Peyer's patch (tissue), 4 donors: ENCODE measurements around the gene HOXD10. TPM values are rescaled to one million over a fixed set of nuclear protein-coding genes. Genes with fewer than 3 reads are reported as not detected.

ENCODE experiments used
- DNase-seq, 3 donors: peaks; one replicate each; pipeline ENCODE4 v3.0.0-alpha.2; 2017 to 2019
- H3K27ac ChIP-seq, 4 donors: fragments of 200-600 bp; sonication (generic); one replicate each; pipeline ENCODE4 v1.5.1; 2016 to 2019
- H3K27me3 ChIP-seq, 2 donors: fragments of 200-600 bp; sonication (generic); one replicate each; pipeline ENCODE4 v1.5.1; 2019
- H3K36me3 ChIP-seq, 3 donors: fragments of 200-600 bp; sonication (generic); one replicate each; pipeline ENCODE4 v1.5.1; 2016 to 2019
- H3K4me1 ChIP-seq, 4 donors: fragments of 200-600 bp; sonication (generic); one replicate each; pipeline ENCODE4 v1.5.1; 2016 to 2019
- H3K4me3 ChIP-seq, 4 donors: fragments of 200-600 bp; sonication (generic); 1 replicate in 3 of 4; 2 replicates in 1 of 4; pipeline ENCODE4 v1.5.1; 2016 to 2019; ENCODE audit warnings: mild to moderate bottlenecking in 1 of 4
- H3K9me3 ChIP-seq, 4 donors: fragments of 200-600 bp; sonication (generic); one replicate each; pipeline ENCODE4 v1.5.1; 2016 to 2019; ENCODE audit warnings: mild to moderate bottlenecking in 1 of 4
- CTCF ChIP-seq, 6 experiments: fragments of 450-650 bp in 4 of 6; fragments of 200-600 bp in 2 of 6; sonication (generic) in 1 of 6; IDR thresholded peaks; one replicate each; pipeline ENCODE4 v1.5.1; 2017 to 2019; ENCODE audit warnings: antibody characterized with exemption in 6 of 6, mild to moderate bottlenecking in 3 of 6, moderate library complexity in 1 of 6
- POLR2A ChIP-seq, 2 donors: fragments of 450-650 bp; IDR thresholded peaks; one replicate each; pipeline ENCODE4 v1.5.1; 2017; ENCODE audit warnings: antibody characterized with exemption in 2 of 2, mild to moderate bottlenecking in 2 of 2, moderate library complexity in 2 of 2
- total RNA-seq, 4 donors: library from RNA; depleted of rRNA; stranded (reverse); fragments of >200 nt; gene quantifications; one replicate each; pipeline ENCODE4 v1.1.0, GENCODE V29; 2016

The HOXD10 gene
- total RNA-seq, 4 donors from 2014 or later, result not detected

DNA sequence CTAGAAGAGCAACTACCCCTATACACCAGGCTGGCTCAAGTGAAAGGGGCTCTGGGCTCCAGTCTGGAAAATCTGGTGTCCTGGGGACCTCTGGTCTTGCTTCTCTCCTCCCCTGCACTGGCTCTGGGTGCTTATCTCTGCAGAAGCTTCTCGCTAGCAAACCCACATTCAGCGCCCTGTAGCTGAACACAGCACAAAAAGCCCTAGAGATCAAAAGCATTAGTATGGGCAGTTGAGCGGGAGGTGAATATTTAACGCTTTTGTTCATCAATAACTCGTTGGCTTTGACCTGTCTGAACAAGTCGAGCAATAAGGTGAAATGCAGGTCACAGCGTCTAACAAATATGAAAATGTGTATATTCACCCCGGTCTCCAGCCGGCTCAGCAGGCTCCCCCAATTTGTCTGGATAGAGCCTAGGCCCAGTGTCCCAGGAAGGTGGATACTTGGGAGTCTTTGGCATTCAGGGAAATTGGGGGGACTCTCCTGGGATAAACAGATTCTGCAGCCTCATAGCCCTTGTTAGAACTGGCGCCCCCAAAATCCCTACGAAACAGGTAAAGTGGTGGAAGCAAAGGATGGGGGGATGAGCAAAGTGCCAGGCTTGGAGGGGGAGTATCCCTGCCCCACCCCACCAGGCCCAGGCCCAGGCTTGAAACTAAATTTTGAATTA is 32.3 kb downstream of the HOXD10 start:
- Histone ChIP-seq H3K36me3 (peaks cover 0 to 11% (median 0%) of the 10 kb centered on the region in 3 donors), H3K4me3 (no peak overlapping the region), H3K9me3 (no peaks in the 10 kb centered on the region), H3K27me3 (no peaks in the 10 kb centered on the region), H3K27ac (no peak overlapping the region), H3K4me1 (peaks cover 0 to 15% (median 0%) of the 10 kb centered on the region in 4 donors)
- no peak for DNase-seq
- TF ChIP-seq POLR2A (IDR thresholded peaks at IDR 0.05) (no peak), CTCF (IDR thresholded peaks at IDR 0.05) (no peak)

DNA sequence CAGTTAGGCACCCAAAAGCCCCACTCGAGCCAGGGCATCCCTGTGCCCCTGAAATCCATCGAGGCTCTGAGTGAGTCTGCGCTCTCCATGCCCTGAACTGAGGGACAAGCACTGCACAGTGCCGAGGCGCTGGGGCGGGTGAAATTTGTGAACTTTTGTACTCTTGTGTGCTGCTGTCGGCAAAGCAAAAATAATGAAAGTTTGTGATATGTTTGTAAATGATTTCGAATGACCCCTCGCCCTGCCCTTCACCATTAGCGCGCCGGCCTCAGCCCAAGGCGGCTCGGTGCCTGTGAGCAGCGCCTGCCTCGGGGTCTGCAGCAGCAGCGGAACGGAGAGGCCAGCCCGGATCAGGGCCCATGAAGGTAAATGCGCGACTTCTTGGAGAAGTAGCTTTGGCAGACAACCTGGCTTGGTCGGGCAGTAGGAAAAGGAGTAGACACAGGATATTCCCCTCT is 32.9 kb downstream of the HOXD10 start:
- Histone ChIP-seq H3K36me3 (peaks cover 0 to 11% (median 0%) of the 10 kb centered on the region in 3 donors), H3K27ac (no peak overlapping the region), H3K27me3 (no peaks in the 10 kb centered on the region), H3K4me3 (no peak overlapping the region), H3K4me1 (peaks cover 0 to 15% (median 0%) of the 10 kb centered on the region in 4 donors), H3K9me3 (no peaks in the 10 kb centered on the region)
- no peak for TF ChIP-seq POLR2A (IDR thresholded peaks at IDR 0.05)
- no peak for TF ChIP-seq CTCF (IDR thresholded peaks at IDR 0.05)
- no peak for DNase-seq

GRCh38 chr2:176149939-176150583 is 33.5 kb downstream of the HOXD10 start:
- DNase-seq, result no peak
- TF ChIP-seq POLR2A (IDR thresholded peaks at IDR 0.05) (no peak), CTCF (IDR thresholded peaks at IDR 0.05) (no peak)
- H3K27me3 ChIP-seq, result no peaks in the 10 kb centered on the region

DNA sequence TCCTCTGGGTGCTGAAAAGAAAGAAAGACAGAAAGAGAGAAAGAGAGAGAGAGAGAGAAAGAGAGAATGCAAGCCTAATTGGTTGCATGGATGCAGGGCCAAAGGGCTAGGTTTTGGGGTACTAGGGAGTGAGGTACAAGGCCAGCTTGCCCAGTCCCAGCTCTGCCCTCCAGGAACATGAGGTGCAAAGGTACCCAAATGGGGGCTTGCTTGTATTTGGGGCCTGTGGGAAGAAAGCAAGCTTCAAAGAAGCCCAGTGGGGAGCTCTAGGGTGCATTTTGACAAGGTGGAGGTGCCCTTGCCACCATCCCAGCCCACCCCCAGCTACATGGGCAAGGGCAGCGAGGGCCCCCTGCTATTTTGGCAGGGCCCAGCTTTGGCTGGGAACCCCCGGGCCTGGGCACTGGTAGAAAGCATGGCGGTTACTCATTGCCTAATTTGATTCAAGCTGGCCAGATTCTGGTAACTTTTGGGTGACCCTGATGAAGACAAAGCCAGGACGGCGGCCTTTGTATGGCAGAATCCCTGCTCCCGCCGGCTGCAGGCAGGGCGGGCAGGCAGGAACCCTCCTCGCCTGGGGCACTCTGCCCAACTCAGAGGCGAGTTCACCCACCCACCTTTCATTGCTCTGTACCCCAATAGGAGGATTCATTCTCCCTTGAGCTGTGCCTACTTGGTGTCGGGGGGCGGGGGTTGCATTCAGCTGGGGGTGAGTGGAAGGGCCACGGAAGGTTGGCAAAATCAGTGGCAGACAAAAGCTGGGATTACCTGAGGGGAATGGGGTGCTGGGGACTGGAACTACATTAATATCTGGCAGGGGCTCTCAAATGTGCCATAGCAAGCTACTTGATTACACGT is 34.2 kb downstream of the HOXD10 start:
- no peaks in the 10 kb centered on the region for H3K27me3 ChIP-seq

More at GRCh38 chr2:176149939-176150583, 33.5 kb downstream of the HOXD10 start:
- Histone ChIP-seq H3K9me3 (no peaks in the 10 kb centered on the region), H3K27ac (no peak overlapping the region), H3K4me1 (peaks cover 0 to 12% (median 0%) of the 10 kb centered on the region in 4 donors), H3K36me3 (peaks cover 0 to 11% (median 0%) of the 10 kb centered on the region in 3 donors), H3K4me3 (no peak overlapping the region)

More for the DNA sequence above, 34.2 kb downstream of the HOXD10 start:
- Histone ChIP-seq H3K9me3 (no peaks in the 10 kb centered on the region), H3K27ac (no peak overlapping the region), H3K4me3 (no peak overlapping the region), H3K4me1 (peaks cover 0 to 4% (median 0%) of the 10 kb centered on the region in 4 donors), H3K36me3 (peaks cover 0 to 11% (median 0%) of the 10 kb centered on the region in 3 donors)
- DNase-seq, result no peak
- TF ChIP-seq POLR2A (IDR thresholded peaks at IDR 0.05), result no peak
- TF ChIP-seq CTCF (IDR thresholded peaks at IDR 0.05), result no peak
